Urothelium cell line (cell line): ENCODE measurements around the gene CARMIL1.

Experiments
- DNase-seq: peaks from one replicate; pipeline ENCODE4 v3.0.0; 2011; ENCODE audit warnings: low spot score, mixed read lengths
- FAIRE-seq: peaks from 2 replicates; lab custom pipeline; 2011; peaks lifted over from hg19 to GRCh38; lab: Jason Lieb, UNC

The CARMIL1 gene

GRCh38 chr6:25497383-25498040 lies 218.3 kb downstream of the CARMIL1 start:
- no peak for FAIRE-seq
- no peak for DNase-seq

DNA sequence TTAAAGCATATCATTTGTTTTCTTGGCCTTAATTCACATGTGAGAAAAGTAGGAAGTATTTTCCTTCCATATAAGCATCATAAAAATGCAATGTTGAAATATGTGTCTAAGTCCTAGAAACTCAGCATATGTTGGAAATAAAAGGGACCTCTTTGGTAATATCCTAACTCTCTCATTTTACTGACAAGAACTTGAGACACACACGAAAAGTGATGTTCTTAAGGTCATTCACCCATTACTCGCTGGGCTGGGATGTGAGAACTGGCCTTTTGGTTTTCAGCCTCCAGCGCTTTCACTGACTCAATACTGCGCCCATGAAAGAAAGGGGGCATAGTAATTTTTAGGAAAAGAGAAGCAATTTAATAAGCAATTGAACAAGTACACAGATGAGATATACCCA lies 219.3 kb downstream of the CARMIL1 start:
- FAIRE-seq, result no peak
- no peak for DNase-seq

GRCh38 chr6:25499615-25500235 lies 220.6 kb downstream of the CARMIL1 start:
- DNase-seq (no peak), FAIRE-seq (no peak)

DNA sequence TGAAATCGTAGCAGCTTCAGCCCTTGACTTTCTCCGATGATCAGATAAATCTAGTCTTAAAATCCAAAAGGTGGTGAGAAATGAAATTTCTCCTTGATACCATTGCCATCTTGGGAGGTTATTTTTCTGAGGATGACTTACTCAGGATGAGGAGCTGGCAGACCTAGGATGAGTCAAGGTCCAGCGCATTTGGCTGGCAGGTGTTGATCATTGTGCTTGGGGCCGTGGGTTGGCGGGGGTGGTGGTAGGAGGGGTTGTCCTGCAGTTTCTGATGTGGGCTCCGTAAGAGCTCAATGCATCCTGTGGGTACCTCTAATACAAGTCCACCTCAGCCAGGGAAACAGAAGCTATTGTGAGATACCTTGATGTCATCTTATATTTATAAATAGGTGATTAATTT lies 224.5 kb downstream of the CARMIL1 start:
- DNase-seq, result no peak
- FAIRE-seq, result no peak

DNA sequence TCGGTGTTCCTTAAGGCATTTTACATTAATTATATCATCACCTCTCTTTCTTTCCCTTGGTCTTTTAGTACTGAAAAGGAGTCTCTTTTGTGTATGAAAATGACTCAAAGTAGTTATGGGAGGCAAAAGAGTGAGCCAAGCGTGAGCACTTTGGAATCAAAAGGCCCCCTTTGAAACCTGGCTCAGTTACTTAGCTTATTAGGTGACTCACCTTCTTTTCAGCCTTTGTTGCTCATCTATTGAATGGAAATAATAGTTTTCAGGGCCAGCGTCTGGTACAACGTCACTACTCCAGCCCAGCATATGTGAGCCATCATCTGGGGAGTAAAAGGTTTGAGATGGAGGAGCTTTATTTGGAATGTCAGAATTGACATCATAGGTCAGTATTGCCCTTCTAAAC lies 225.5 kb downstream of the CARMIL1 start:
- no peak for FAIRE-seq
- no peak for DNase-seq

DNA sequence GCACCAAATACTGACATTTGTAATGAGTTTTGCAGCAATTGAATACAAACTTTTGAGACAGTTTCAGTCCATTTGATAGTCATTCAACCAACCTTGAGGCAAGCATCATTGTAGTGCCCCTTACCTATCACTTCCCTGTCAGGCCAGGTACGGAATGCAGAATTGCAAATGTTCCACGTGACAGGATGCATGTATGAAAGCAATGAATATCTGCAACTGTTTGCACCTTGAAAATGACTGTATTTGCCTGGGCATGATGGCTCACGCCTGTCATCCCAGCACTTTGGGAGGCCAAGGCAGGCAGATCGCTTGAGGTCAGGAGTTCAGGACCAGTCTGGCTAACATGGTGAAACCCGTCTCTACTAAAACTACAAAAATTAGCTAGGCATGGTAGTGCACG lies 226.8 kb downstream of the CARMIL1 start:
- FAIRE-seq (no peak), DNase-seq (no peak)

DNA sequence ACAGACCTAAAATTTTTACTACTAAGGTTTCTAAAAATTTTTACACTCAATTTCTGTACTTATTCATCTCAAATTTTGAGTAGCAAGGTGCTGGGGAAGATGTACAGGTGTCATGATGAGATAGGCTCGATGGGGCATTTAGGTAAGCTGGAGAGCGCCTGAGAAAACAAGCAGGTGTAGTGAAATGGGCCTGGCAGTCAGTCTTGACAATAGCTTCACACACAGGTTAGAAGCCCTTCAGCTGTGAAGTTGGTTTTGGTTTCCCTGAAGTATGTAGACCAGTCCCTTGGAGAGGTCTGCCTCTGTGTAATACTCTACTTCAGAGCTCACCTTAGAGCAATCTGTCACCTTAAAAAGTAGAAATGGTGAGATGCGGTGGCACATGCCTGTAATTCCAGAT lies 228.9 kb downstream of the CARMIL1 start:
- FAIRE-seq (no peak), DNase-seq (no peak)

DNA sequence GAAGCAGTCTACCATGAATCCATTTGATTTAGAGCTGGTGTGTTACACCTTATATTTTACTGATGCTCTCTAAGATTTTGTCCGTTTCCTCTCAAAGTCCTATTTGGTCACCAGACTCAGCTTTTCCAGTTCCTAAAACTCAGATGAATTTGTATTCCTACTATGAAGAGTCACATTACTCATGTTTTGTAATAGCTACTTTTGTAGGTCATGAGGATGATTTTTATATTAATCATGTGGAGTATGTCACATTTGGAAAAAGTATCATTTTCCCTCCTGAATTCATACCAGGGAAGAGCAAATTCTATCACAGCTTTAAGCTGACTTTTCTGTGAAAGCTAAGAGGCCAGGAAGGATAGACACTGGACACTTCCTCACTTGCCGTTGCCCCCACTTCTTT lies 232.2 kb downstream of the CARMIL1 start:
- no peak for FAIRE-seq
- DNase-seq, result no peak

DNA sequence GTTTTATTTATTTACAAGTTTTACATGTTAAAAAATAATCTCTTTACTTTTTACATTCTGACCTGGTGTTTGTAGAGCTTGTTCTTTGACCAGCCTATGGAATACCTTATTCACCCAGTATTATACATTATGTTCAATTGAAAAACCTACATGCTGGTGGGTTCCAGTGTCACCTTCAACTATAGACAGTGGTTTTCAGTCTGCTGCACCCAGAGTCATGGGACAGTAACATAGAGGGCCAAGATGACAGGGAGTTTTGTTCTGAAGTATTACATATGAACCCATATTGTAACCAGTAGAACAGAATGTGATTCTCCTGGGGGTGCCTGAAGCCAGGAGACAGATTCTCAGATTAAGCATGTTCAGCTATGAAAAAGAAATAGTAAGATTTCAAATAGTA lies 233.4 kb downstream of the CARMIL1 start:
- no peak for DNase-seq
- no peak for FAIRE-seq

DNA sequence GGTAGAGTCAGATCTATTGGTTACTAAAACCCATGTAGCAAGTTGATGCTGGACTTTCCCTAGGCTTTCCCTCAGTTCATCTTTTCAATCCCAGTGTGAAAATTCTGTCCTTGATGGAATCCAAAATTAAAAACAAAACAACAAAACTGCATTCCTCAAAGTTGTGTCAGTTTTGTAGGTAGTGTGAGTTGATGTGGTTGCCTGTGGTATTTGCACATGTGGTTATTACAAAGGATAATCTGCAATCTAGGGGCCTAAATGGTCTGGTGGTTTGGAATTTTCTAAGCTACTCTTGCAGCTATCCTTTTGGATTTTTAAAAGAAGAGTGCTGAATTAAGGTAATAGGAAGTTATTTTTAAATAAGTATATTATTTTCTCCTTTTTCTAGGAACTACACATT lies 240.7 kb downstream of the CARMIL1 start:
- DNase-seq (no peak), FAIRE-seq (no peak)

DNA sequence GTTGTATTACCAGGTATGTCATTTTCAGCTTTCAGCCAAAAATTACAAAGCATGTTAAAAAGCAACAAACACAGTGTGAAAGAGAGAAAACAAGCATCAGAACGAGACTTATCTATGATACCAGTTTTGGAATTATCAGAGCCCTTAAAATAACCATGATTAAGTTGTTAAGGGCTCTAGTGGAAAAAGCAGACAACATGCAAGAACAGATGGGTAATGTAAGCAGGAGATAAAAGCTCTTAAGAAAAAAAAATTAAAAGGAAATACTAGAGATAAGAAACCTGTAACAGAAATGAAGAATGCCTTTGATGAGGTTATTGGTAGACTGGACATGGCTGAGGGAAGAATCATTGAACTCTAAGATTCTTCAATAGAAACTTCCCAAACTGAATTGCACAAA lies 245.4 kb downstream of the CARMIL1 start:
- FAIRE-seq (no peak), DNase-seq (no peak)

GRCh38 chr6:25525078-25525477 lies 245.9 kb downstream of the CARMIL1 start:
- DNase-seq (no peak), FAIRE-seq (no peak)

DNA sequence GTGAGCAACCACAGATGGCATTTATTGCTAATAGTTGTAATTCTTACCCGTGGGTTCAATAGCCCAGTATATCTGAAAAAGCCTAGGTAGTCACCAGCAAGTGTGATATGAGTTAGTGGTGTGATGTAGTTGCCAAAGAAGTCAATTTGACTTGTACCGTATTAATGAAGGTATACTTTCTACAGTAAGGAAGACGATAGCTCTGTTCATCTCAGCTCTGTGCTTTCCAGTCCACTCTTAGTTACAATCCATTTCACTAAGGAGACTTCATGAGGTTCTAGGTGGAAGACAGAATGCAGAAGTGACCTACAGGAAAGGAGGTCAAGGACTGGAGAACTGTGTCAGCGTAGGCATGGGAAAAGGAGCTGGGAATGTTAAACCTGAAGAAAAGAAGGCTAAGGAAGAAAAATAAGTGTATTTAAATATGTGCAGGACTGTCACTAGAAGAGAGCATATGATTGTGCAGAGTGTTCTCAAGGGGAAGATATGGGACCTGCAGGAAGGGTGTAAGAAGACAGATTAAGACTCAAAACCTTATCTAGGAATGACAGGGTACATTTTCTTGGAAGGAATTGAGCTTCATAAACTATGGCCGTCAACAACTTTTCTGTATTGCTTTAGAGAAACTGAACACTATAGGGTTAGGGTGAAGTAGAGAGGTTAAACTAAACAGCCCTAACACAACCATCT lies 255.9 kb downstream of the CARMIL1 start:
- DNase-seq (no peak), FAIRE-seq (no peak)

DNA sequence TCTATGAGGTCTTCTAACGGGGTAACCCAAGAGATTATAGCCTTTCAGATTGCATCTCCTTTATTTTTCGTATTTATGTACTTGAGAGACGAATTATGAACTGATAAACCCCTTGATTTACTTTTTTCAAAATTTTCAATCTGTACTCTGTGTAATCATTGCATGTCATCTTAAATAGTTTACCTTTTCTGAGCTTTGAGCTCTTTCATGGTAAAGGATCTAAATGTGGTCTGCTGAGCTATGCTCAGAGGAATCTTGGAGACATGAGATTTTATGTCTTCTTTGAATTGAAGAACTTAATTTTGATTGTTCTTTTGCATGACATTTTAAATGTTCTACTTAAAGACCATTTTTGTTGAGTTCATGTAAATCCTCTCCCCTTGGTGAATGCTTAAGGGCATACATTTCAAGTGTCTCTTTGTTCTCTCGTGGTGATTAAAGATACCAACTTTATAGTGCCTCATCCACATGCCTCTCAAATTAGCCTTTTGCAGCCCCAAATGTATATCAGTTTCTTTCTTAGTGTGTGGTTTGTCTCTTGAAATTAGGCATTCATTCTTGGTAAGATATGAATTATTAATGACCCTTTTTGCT lies 256.6 kb downstream of the CARMIL1 start:
- FAIRE-seq (no peak), DNase-seq (no peak)

GRCh38 chr6:25536781-25537180 lies 257.6 kb downstream of the CARMIL1 start:
- DNase-seq (no peak), FAIRE-seq (no peak)

GRCh38 chr6:25537349-25538018 lies 258.3 kb downstream of the CARMIL1 start:
- FAIRE-seq (no peak), DNase-seq (no peak)

GRCh38 chr6:25541228-25541627 lies 262.1 kb downstream of the CARMIL1 start:
- no peak for FAIRE-seq
- DNase-seq, result no peak

- FAIRE-seq (no peak), DNase-seq (no peak)
These were observed 264.1 kb downstream of the CARMIL1 start for GRCh38 chr6:25542984-25543910.

- FAIRE-seq (no peak), DNase-seq (no peak)
These were observed 265.7 kb downstream of the CARMIL1 start for GRCh38 chr6:25544833-25545232.

GRCh38 chr6:25547797-25548196 lies 268.6 kb downstream of the CARMIL1 start:
- DNase-seq, result no peak

More at GRCh38 chr6:25547797-25548196, 268.6 kb downstream of the CARMIL1 start:
- FAIRE-seq, result no peak
